ENCODE measurements around the gene SRGAP3. TPM values are rescaled to one million over a fixed set of nuclear protein-coding genes. Genes with fewer than 3 reads are reported as not detected.

The SRGAP3 gene
- polyA plus RNA-seq, 1 donor = 22.3 TPM

- no peak for DNase-seq (ENCODE audit: low read depth)
These were observed 230.0 kb downstream of the SRGAP3 start for GRCh38 chr3:9019259-9019961.

GRCh38 chr3:9015250-9015649 lies 234.2 kb downstream of the SRGAP3 start:
- DNase-seq (ENCODE audit: low read depth) = no peak

GRCh38 chr3:9013782-9014563 lies 235.5 kb downstream of the SRGAP3 start:
- DNase-seq (ENCODE audit: low read depth) = no peak

- no peak for DNase-seq (ENCODE audit: low read depth)
These were observed 236.9 kb downstream of the SRGAP3 start for GRCh38 chr3:9012521-9012920.

GRCh38 chr3:9009976-9010545 lies 239.4 kb downstream of the SRGAP3 start:
- no peak for DNase-seq (ENCODE audit: low read depth)

GRCh38 chr3:9008550-9009255 lies 240.7 kb downstream of the SRGAP3 start:
- DNase-seq (ENCODE audit: low read depth) = no peak

- DNase-seq (ENCODE audit: low read depth) = no peak
These were observed 241.5 kb downstream of the SRGAP3 start for GRCh38 chr3:9007928-9008327.

- DNase-seq (ENCODE audit: low read depth) = no peak
These were observed 242.2 kb downstream of the SRGAP3 start for GRCh38 chr3:9007213-9007612.

GRCh38 chr3:9000041-9000440 lies 249.4 kb downstream of the SRGAP3 start:
- no peak for DNase-seq (ENCODE audit: low read depth)

GRCh38 chr3:8997151-8997550 lies 252.3 kb downstream of the SRGAP3 start:
- no peak for DNase-seq (ENCODE audit: low read depth)

GRCh38 chr3:8996681-8997121 lies 252.7 kb downstream of the SRGAP3 start:
- DNase-seq (ENCODE audit: low read depth) = peak; percentile 80

GRCh38 chr3:8996216-8996615 lies 253.2 kb downstream of the SRGAP3 start:
- no peak for DNase-seq (ENCODE audit: low read depth)

GRCh38 chr3:8994226-8994625 lies 255.2 kb downstream of the SRGAP3 start:
- no peak for DNase-seq (ENCODE audit: low read depth)

- no peak for DNase-seq (ENCODE audit: low read depth)
These were observed 256.1 kb downstream of the SRGAP3 start for GRCh38 chr3:8993331-8993730.

- no peak for DNase-seq (ENCODE audit: low read depth)
These were observed 256.6 kb downstream of the SRGAP3 start for GRCh38 chr3:8992854-8993253.

- no peak for DNase-seq (ENCODE audit: low read depth)
These were observed 257.2 kb downstream of the SRGAP3 start for GRCh38 chr3:8992199-8992598.

GRCh38 chr3:8990266-8991215 lies 258.9 kb downstream of the SRGAP3 start:
- DNase-seq (ENCODE audit: low read depth) = no peak

- DNase-seq (ENCODE audit: low read depth) = no peak
These were observed 260.5 kb downstream of the SRGAP3 start for GRCh38 chr3:8988791-8989558.

- no peak for DNase-seq (ENCODE audit: low read depth)
These were observed 261.1 kb downstream of the SRGAP3 start for GRCh38 chr3:8988384-8988655.

- no peak for DNase-seq (ENCODE audit: low read depth)
These were observed 261.6 kb downstream of the SRGAP3 start for GRCh38 chr3:8987645-8988383.
